SK-N-SH (cell line): ENCODE measurements around the gene FRMD1. TPM values are rescaled to one million over a fixed set of nuclear protein-coding genes. Genes with fewer than 3 reads are reported as not detected.

Source experiments
- CTCF ChIA-PET: fragments of 300-600, 350-600 bp; formaldehyde crosslinking; extraction: SDS; loops from one replicate; lab custom pipeline; 2021; lab: Yijun Ruan, JAX
- POLR2A ChIA-PET: fragments of 350-600 bp; sonication (Branson Sonifier 250); formaldehyde crosslinking; extraction: SDS; loops from one replicate; lab custom pipeline; 2020; ENCODE audit warnings: antibody characterized with exemption, inconsistent platforms; lab: Yijun Ruan, JAX
- DNase-seq: peaks from one replicate; pipeline ENCODE4 v3.0.0; 2012
- H2AFZ ChIP-seq: fragments of 200-600 bp; sonication (generic); 2 replicates; pipeline ENCODE4 v1.8.1; 2016; ENCODE audit warnings: antibody characterized with exemption, mild to moderate bottlenecking, low read depth
- H3F3A ChIP-seq: fragments of 200-600 bp; sonication (generic); replicated peaks from 2 replicates; pipeline ENCODE3; 2016; ENCODE audit warnings: antibody characterized with exemption, mild to moderate bottlenecking; ENCODE audit not compliant: insufficient read depth
- H3K27ac ChIP-seq, 2 experiments: fragments of 200-500 bp in 1 of 2; fragments of 200-600 bp in 1 of 2; sonication (Bioruptor generic) in 1 of 2; sonication (generic), shearing (Covaris generic) in 1 of 2; 2 replicates each; pipeline versions ENCODE4 v1.5.1 to v1.6.1; 2014 to 2016; ENCODE audit warnings: low read depth in 2 of 2, inconsistent platforms in 1 of 2, low read length in 1 of 2, mild to moderate bottlenecking in 1 of 2, mixed read lengths in 1 of 2
- H3K27me3 ChIP-seq: fragments of 200-600 bp; sonication (generic), shearing (Covaris generic); 2 replicates; pipeline ENCODE4 v1.6.1; 2016; ENCODE audit warnings: mixed run types; ENCODE audit not compliant: insufficient read depth
- H3K36me3 ChIP-seq, 2 experiments: fragments of 200-500 bp in 1 of 2; fragments of 200-600 bp in 1 of 2; sonication (Bioruptor generic) in 1 of 2; sonication (generic) in 1 of 2; replicated peaks in 1 of 2; 2 replicates each; pipeline versions ENCODE3 to v1.5.1; 2014 to 2016; ENCODE audit warnings: low read length in 1 of 2, mild to moderate bottlenecking in 1 of 2; ENCODE audit not compliant: insufficient read depth in 2 of 2, control insufficient read depth in 1 of 2
- H3K4me1 ChIP-seq, 2 experiments: fragments of 200-500 bp in 1 of 2; fragments of 200-600 bp in 1 of 2; sonication (Bioruptor generic) in 1 of 2; sonication (generic), shearing (Covaris generic) in 1 of 2; 2 replicates each; pipeline versions ENCODE4 v1.5.1 to v1.6.1; 2014 to 2016; ENCODE audit warnings: low read depth in 1 of 2, low read length in 1 of 2, mixed run types in 1 of 2; ENCODE audit not compliant: insufficient read depth in 2 of 2, control insufficient read depth in 1 of 2
- H3K4me2 ChIP-seq: fragments of 200-600 bp; sonication (generic), shearing (Covaris generic); 2 replicates; pipeline ENCODE4 v1.6.1; 2017; ENCODE audit warnings: mixed run types
- H3K4me3 ChIP-seq, 2 experiments: fragments of 200-500 bp in 1 of 2; fragments of 200-600 bp in 1 of 2; sonication (Bioruptor generic) in 1 of 2; sonication (generic), shearing (Covaris generic) in 1 of 2; 2 replicates each; pipeline versions ENCODE4 v1.5.1 to v1.8.1; 2014 to 2016; ENCODE audit warnings: low read depth in 2 of 2, inconsistent platforms in 1 of 2, low read length in 1 of 2, mild to moderate bottlenecking in 1 of 2, mixed read lengths in 1 of 2, moderate library complexity in 1 of 2
- H3K79me2 ChIP-seq: fragments of 200-600 bp; sonication (generic); 2 replicates; pipeline ENCODE4 v1.8.1; 2017; ENCODE audit warnings: mild to moderate bottlenecking; ENCODE audit not compliant: insufficient read depth
- H3K9ac ChIP-seq: fragments of 200-600 bp; sonication (generic); 2 replicates; pipeline ENCODE4 v1.6.1; 2017; ENCODE audit warnings: mixed run types
- H3K9me2 ChIP-seq: fragments of 200-600 bp; sonication (generic); 2 replicates; pipeline ENCODE4 v1.6.1; 2017; ENCODE audit warnings: mixed run types
- H3K9me3 ChIP-seq: fragments of 200-600 bp; sonication (generic); 2 replicates; pipeline ENCODE4 v1.6.1; 2017; ENCODE audit warnings: mixed run types, mild to moderate bottlenecking, moderate library complexity
- H4K20me1 ChIP-seq: fragments of 200-600 bp; sonication (generic); 2 replicates; pipeline ENCODE4 v1.6.1; 2017; ENCODE audit warnings: mild to moderate bottlenecking, mixed run types; ENCODE audit not compliant: insufficient read depth
- CHD2 ChIP-seq: fragments of 150-350 bp; IDR thresholded peaks from 2 replicates; pipeline ENCODE4 v1.6.1; 2018; ENCODE audit warnings: low read length; ENCODE audit not compliant: partially characterized antibody
- ELF1 ChIP-seq: IDR thresholded peaks from 2 replicates; pipeline ENCODE4 v1.4.0; 2012
- EP300 ChIP-seq, 2 experiments: IDR thresholded peaks; 2 replicates each; pipeline versions ENCODE4 v1.4.0 to v1.6.1; 2012; ENCODE audit warnings: borderline replicate concordance in 1 of 2, low read depth in 1 of 2, low read length in 1 of 2
- FOSL2 ChIP-seq: IDR thresholded peaks from 2 replicates; pipeline ENCODE4 v1.4.0; 2012; ENCODE audit warnings: low read depth, mild to moderate bottlenecking, moderate library complexity, borderline replicate concordance
- FOXJ3 ChIP-seq: sonication (generic); formaldehyde crosslinking; IDR thresholded peaks from 2 replicates; pipeline ENCODE4 v1.5.1; 2020; ENCODE audit warnings: mild to moderate bottlenecking, missing genetic modification reagents
- FOXM1 ChIP-seq: IDR thresholded peaks from 2 replicates; pipeline ENCODE4 v1.4.0; 2012; ENCODE audit warnings: low read depth, mild to moderate bottlenecking
- GABPA ChIP-seq: IDR thresholded peaks from 2 replicates; pipeline ENCODE4 v1.4.0; 2012; ENCODE audit warnings: low read depth, mild to moderate bottlenecking
- GATA2 ChIP-seq: sonication (generic); formaldehyde crosslinking; IDR thresholded peaks from 2 replicates; pipeline ENCODE4 v1.5.0; 2020; ENCODE audit warnings: mild to moderate bottlenecking, missing genetic modification reagents
- JUND ChIP-seq: IDR thresholded peaks from 2 replicates; pipeline ENCODE4 v1.4.0; 2012
- MEF2A ChIP-seq: IDR thresholded peaks from 2 replicates; pipeline ENCODE4 v1.4.0; 2012; ENCODE audit warnings: low read depth, borderline replicate concordance
- MXI1 ChIP-seq: IDR thresholded peaks from 2 replicates; pipeline ENCODE4 v1.6.1; 2012; ENCODE audit warnings: mild to moderate bottlenecking, low read depth, low read length, improper control_type of control experiment
- POLR2AphosphoS5 ChIP-seq: IDR thresholded peaks from 2 replicates; pipeline ENCODE4 v1.6.1; 2012; ENCODE audit warnings: low read depth, low read length
- RAD21 ChIP-seq: IDR thresholded peaks from 2 replicates; pipeline ENCODE4 v1.6.1; 2012; ENCODE audit warnings: mild to moderate bottlenecking, low read length
- RCOR1 ChIP-seq: fragments of 150-350 bp; IDR thresholded peaks from 2 replicates; pipeline ENCODE4 v1.6.1; 2017; ENCODE audit warnings: antibody characterized with exemption, low read length
- RFX5 ChIP-seq: IDR thresholded peaks from 2 replicates; pipeline ENCODE4 v1.6.1; 2012; ENCODE audit warnings: mild to moderate bottlenecking, improper control_type of control experiment, low read length
- RXRA ChIP-seq: IDR thresholded peaks from 2 replicates; pipeline ENCODE4 v1.4.0; 2012; ENCODE audit warnings: low read depth, mild to moderate bottlenecking, borderline replicate concordance
- SIN3A ChIP-seq: IDR thresholded peaks from 2 replicates; pipeline ENCODE4 v1.6.1; 2012; ENCODE audit warnings: low read depth, mild to moderate bottlenecking, low read length, moderate library complexity, borderline replicate concordance
- SMC3 ChIP-seq: IDR thresholded peaks from 2 replicates; pipeline ENCODE4 v1.6.1; 2012; ENCODE audit warnings: low read depth, low read length, improper control_type of control experiment
- TAF1 ChIP-seq: IDR thresholded peaks from 2 replicates; pipeline ENCODE4 v1.6.1; 2012; ENCODE audit warnings: low read depth, mild to moderate bottlenecking, low read length, moderate library complexity, borderline replicate concordance
- TEAD4 ChIP-seq: IDR thresholded peaks from 2 replicates; pipeline ENCODE4 v1.4.0; 2012; ENCODE audit warnings: mild to moderate bottlenecking, borderline replicate concordance; ENCODE audit not compliant: insufficient read depth
- WGBS: methylation state at CpG from one replicate; pipeline ENCODE4 v1.1.6; 2017; ENCODE audit warnings: low lambda C conversion rate; 5-methylcytosine and 5-hydroxymethylcytosine counted together
- polyA plus RNA-seq, 3 experiments: library from polyadenylated mRNA; depleted of rRNA; stranded (reverse); fragments of >200 nt; gene quantifications; 2 replicates each; pipeline ENCODE4 v1.2.3, GENCODE V29; 2012
- TF ChIP-seq, protein P1 (sequence below): fragments of 150-350 bp; IDR thresholded peaks from 2 replicates; pipeline ENCODE4 v1.6.1; 2017; ENCODE audit warnings: antibody characterized with exemption, low read length, low read depth, borderline replicate concordance
- TF ChIP-seq, protein P2 (sequence below): IDR thresholded peaks from 2 replicates; pipeline ENCODE4 v1.4.0; 2012; ENCODE audit warnings: low read depth
- TF ChIP-seq, protein P3 (sequence below): fragments of 200-600 bp; sonication (generic); IDR thresholded peaks from 2 replicates; pipeline ENCODE4 v1.6.1; 2017; ENCODE audit warnings: antibody characterized with exemption, mild to moderate bottlenecking, moderate library complexity

Gene FRMD1
- polyA plus RNA-seq, 1 of the 3 experiments (the other 2 are of a cell fraction), result not detected

DNA sequence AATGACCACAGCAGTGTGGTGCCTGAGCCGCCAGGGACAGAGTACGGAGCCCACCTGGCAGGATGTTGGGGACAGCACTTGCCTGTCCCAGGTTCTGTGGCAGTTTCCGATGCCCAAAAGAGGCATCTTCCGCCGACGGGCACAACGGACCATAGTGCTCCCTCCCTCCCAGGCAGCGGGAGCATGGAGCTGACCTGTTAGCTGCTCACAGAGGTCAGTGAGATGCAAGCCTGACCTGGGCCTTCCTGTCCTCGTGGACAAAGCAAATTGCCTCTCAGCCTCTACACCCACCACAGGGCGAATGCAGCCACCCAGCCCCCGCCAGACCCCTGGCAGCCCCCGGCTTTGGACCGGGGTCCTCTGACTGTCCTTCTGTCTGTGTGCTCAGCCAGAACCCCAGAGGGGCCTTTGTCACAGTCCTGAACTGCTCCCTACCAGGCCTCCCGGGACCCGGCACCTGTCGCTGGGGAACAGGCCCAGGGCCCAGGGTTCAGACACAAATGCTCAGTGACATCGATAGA lies 16.2 kb upstream of the FRMD1 start:
- POLR2A ChIA-PET, result no interaction called here
- Histone ChIP-seq H3K4me2 (no peak overlapping the region), H3F3A (no peaks in the 10 kb centered on the region), H3K27me3 (no peaks in the 10 kb centered on the region)
- no peak for TF ChIP-seq FOSL2
- TF ChIP-seq MXI1, result no peak
- TF ChIP-seq SMC3, result no peak
- TF ChIP-seq RAD21, result no peak
- TF ChIP-seq ELF1, result no peak
- TF ChIP-seq SIN3A, result no peak
- TF ChIP-seq RFX5, result no peak
- TF ChIP-seq EP300 (IDR thresholded peaks at IDR 0.05; ENCODE audit: borderline replicate concordance in 1 of 2, low read depth in 1 of 2, low read length in 1 of 2), result no peak
- TF ChIP-seq RCOR1, result no peak
- no peak for TF ChIP-seq FOXM1
- TF ChIP-seq, protein P1, sequence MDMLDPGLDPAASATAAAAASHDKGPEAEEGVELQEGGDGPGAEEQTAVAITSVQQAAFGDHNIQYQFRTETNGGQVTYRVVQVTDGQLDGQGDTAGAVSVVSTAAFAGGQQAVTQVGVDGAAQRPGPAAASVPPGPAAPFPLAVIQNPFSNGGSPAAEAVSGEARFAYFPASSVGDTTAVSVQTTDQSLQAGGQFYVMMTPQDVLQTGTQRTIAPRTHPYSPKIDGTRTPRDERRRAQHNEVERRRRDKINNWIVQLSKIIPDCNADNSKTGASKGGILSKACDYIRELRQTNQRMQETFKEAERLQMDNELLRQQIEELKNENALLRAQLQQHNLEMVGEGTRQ, result no peak
- no peak for TF ChIP-seq MEF2A
- TF ChIP-seq FOXJ3, result no peak
- TF ChIP-seq, protein P2, sequence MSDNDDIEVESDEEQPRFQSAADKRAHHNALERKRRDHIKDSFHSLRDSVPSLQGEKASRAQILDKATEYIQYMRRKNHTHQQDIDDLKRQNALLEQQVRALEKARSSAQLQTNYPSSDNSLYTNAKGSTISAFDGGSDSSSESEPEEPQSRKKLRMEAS, result no peak
- no peak for TF ChIP-seq TEAD4
- no peak for TF ChIP-seq TAF1
- TF ChIP-seq RXRA, result no peak
- TF ChIP-seq CHD2, result no peak
- TF ChIP-seq, all 33 proteins: peak for 0
- DNase-seq, result no peak
- Histone ChIP-seq H3K36me3 (no peaks in the 10 kb centered on the region), H3K4me1 (peaks cover 0 to 27% of the 10 kb centered on the region in 2 experiments; a peak in 1 of 4 replicates), H3K27ac (no peak overlapping the region), H2AFZ (no peak overlapping the region), H3K79me2 (no peaks in the 10 kb centered on the region), H3K9ac (no peak overlapping the region), H3K9me3 (no peaks in the 10 kb centered on the region), H3K4me3 (no peak overlapping the region), H3K9me2 (no peaks in the 10 kb centered on the region), H4K20me1 (no peaks in the 10 kb centered on the region)
- CTCF ChIA-PET, result interaction anchor here (1.1 to 1.4 kb wide), 2 partner anchors 14 to 82 kb away, joined by 3 read pairs; no protein-coding TSS in a partner anchor
- 55% methylated on average over 5 of the region's 17 CpGs for WGBS

DNA sequence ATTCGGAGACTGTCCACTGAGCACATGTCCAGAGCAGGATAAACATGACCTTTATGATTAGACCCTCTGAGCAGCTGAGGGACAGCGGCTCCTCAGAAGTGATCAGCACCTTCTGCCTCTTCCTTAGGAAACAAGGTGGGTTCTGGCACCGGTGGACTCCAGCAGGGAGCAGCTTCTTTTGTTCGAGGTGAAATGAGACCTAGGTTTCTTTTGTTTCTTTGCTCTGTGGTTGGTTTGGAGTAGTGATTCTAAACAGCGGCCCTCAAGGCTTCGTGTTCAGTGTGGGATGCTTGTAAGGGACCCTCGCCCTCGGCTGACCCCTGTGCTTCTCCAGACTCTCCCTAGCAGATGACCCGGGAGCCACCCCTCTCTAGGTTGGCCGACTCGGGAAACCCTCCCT lies 14.6 kb upstream of the FRMD1 start:
- no peak overlapping the region for H3K9ac ChIP-seq

More for the DNA sequence above, 14.6 kb upstream of the FRMD1 start:
- Histone ChIP-seq H3K79me2 (no peaks in the 10 kb centered on the region), H3K27ac (no peak overlapping the region), H3K4me3 (no peak overlapping the region), H4K20me1 (no peaks in the 10 kb centered on the region)
- no peak for TF ChIP-seq GABPA
- TF ChIP-seq JUND, result no peak
- TF ChIP-seq POLR2AphosphoS5, result no peak
- no peak for TF ChIP-seq GATA2 (CRISPR knock-in tag)
- TF ChIP-seq MEF2A, result no peak
- TF ChIP-seq, protein P3, sequence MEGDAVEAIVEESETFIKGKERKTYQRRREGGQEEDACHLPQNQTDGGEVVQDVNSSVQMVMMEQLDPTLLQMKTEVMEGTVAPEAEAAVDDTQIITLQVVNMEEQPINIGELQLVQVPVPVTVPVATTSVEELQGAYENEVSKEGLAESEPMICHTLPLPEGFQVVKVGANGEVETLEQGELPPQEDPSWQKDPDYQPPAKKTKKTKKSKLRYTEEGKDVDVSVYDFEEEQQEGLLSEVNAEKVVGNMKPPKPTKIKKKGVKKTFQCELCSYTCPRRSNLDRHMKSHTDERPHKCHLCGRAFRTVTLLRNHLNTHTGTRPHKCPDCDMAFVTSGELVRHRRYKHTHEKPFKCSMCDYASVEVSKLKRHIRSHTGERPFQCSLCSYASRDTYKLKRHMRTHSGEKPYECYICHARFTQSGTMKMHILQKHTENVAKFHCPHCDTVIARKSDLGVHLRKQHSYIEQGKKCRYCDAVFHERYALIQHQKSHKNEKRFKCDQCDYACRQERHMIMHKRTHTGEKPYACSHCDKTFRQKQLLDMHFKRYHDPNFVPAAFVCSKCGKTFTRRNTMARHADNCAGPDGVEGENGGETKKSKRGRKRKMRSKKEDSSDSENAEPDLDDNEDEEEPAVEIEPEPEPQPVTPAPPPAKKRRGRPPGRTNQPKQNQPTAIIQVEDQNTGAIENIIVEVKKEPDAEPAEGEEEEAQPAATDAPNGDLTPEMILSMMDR, result no peak
- TF ChIP-seq, all 33 proteins: peak for 0
- no peaks in the 10 kb centered on the region for H3K9me3 ChIP-seq
- H3K27me3 ChIP-seq, result no peaks in the 10 kb centered on the region
- no peaks in the 10 kb centered on the region for H3K36me3 ChIP-seq
- H3K4me1 ChIP-seq, result peaks cover 0 to 27% of the 10 kb centered on the region in 2 experiments; a peak in 1 of 4 replicates
- no peak overlapping the region for H3K4me2 ChIP-seq
- no peaks in the 10 kb centered on the region for H3F3A ChIP-seq
- CTCF ChIA-PET, result interaction anchor here (1.2 to 1.6 kb wide), 2 partner anchors 11 to 16 kb away, joined by 3 to 4 read pairs; no protein-coding TSS in a partner anchor
- peak; percentile 24 for DNase-seq
- H2AFZ ChIP-seq, result no peak overlapping the region
- H3K9me2 ChIP-seq, result no peaks in the 10 kb centered on the region
- POLR2A ChIA-PET, result no interaction called here
- WGBS, result 61% methylated on average over 7 of the region's 11 CpGs
